Lung (tissue), 12 donors: ENCODE data around the gene APBB1. TPM values are rescaled to one million over a fixed set of nuclear protein-coding genes. Genes with fewer than 3 reads are reported as not detected.

Experiments
- ATAC-seq: fragments of 200-7000 bp; cut with Tn5 transposase; one replicate; pipeline ENCODE4 v1.9.1; 2020; ENCODE audit warnings: moderate number of reproducible peaks; ENCODE audit not compliant: insufficient read depth, low FRiP score
- DNase-seq, 3 donors: peaks; one replicate each; pipeline ENCODE4 v3.0.0-alpha.2; 2013 to 2017
- H3K27ac ChIP-seq, 2 donors: one replicate each; pipeline ENCODE4 v1.5.1; 2013; ENCODE audit warnings: mild to moderate bottlenecking in 2 of 2, moderate library complexity in 2 of 2, control low read depth in 1 of 2, inconsistent platforms in 1 of 2, low read depth in 1 of 2, low read length in 1 of 2
- H3K27me3 ChIP-seq, 3 donors: one replicate each; pipeline ENCODE4 v1.5.1; 2013; ENCODE audit warnings: low read length in 2 of 3; ENCODE audit not compliant: control insufficient read depth in 3 of 3, insufficient read depth in 3 of 3
- H3K36me3 ChIP-seq, 4 donors: one replicate each; pipeline ENCODE4 v1.5.1; 2013; ENCODE audit warnings: low read length in 4 of 4, mild to moderate bottlenecking in 1 of 4, moderate library complexity in 1 of 4; ENCODE audit not compliant: control insufficient read depth in 4 of 4, insufficient read depth in 4 of 4
- H3K4me1 ChIP-seq, 5 donors: one replicate each; pipeline ENCODE4 v1.5.1; 2013; ENCODE audit warnings: low read length in 5 of 5, mild to moderate bottlenecking in 2 of 5, moderate library complexity in 1 of 5; ENCODE audit not compliant: control insufficient read depth in 5 of 5, insufficient read depth in 5 of 5
- H3K4me3 ChIP-seq: one replicate; pipeline ENCODE4 v1.5.1; 2013; ENCODE audit warnings: mild to moderate bottlenecking, control low read depth, moderate library complexity
- H3K9ac ChIP-seq, 2 donors: one replicate each; pipeline ENCODE4 v1.5.1; 2013; ENCODE audit warnings: low read length in 2 of 2, control low read depth in 1 of 2; ENCODE audit not compliant: insufficient read depth in 1 of 2
- H3K9me3 ChIP-seq, 4 donors: one replicate each; pipeline ENCODE4 v1.5.1; 2013; ENCODE audit warnings: low read length in 3 of 4, mild to moderate bottlenecking in 1 of 4, moderate library complexity in 1 of 4; ENCODE audit not compliant: control insufficient read depth in 4 of 4, insufficient read depth in 3 of 4
- CTCF ChIP-seq: IDR thresholded peaks from 2 replicates; pipeline ENCODE4 v1.5.1; 2012; ENCODE audit warnings: mild to moderate bottlenecking; ENCODE audit errors: control extremely low read depth, extremely low read depth
- WGBS, 2 donors: extraction: QIAGEN DNeasy Blood & Tissue Kit; methylation state at CpG; one replicate each; pipeline ENCODE4 v1.1.7; 2013; 5-methylcytosine and 5-hydroxymethylcytosine counted together
- polyA plus RNA-seq, 2 donors: library from polyadenylated mRNA; stranded (reverse); fragments of 200-250 nt; gene quantifications; one replicate each; pipeline ENCODE4 v1.2.1, GENCODE V29; 2013
- total RNA-seq, 2 donors: library from RNA; depleted of rRNA in 1 of 2; stranded (reverse); fragments of >200 nt in 1 of 2; gene quantifications; one replicate each; pipeline ENCODE4 v1.2.1, GENCODE V29; 2014 to 2021
- donor health status: control.
- donor health status: control.
- donor health status: Bipolar disorder and iron deficiency.
- donor health status: healthy.
- donor health status: DM: yes; HTN: yes; CAD: no.

Gene APBB1
- total and polyA plus RNA-seq, 4 donors = 18.8 to 42.0 (median 30.6) TPM

DNA sequence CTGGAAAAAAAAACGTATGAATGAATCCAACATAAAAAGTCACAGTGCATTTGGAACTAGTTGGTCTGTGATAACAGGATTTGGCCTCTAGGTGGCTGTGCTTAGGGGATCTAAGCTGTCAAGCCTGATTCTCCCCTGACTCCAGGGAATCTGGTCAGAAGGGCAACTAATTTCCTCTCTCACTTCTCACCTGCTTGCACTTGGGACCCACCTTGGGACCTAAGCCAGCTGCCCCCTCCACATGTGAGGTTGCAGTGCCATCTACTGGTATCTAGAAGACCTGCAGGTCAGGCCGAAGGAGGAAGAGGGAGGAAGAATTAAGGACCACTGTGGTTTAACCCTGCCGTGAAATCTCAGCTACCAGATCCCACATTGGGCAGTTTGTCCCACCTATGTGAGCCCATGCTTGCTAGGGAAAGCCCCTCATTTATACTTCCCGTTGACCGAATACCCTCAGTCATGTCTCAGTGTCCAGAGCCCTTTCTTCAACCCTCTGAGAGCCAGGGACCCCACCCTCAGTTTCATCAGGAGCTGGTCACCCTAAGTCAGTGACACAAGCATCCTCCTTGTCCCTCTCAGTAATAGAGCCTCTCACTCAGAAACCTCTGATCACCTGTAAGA, 65.4 kb downstream of the APBB1 start:
- peaks cover 0 to 13% (median 4%) of the 10 kb centered on the region in 5 donors for H3K4me1 ChIP-seq
- H3K9ac ChIP-seq = no peak overlapping the region
- ATAC-seq (peak; percentile 73), DNase-seq (peak; percentile 61 to 71 (median 64))
- 2 to 7% methylated on average over 5 of the region's 5 CpGs for WGBS, 2 donors
- no peak overlapping the region for H3K4me3 ChIP-seq
- no peaks in the 10 kb centered on the region for H3K36me3 ChIP-seq
- H3K27me3 ChIP-seq = no peaks in the 10 kb centered on the region
- TF ChIP-seq CTCF = peak; percentile 83
- no peak overlapping the region for H3K27ac ChIP-seq
- peaks cover 0 to 1% (median 0%) of the 10 kb centered on the region in 4 donors for H3K9me3 ChIP-seq

DNA sequence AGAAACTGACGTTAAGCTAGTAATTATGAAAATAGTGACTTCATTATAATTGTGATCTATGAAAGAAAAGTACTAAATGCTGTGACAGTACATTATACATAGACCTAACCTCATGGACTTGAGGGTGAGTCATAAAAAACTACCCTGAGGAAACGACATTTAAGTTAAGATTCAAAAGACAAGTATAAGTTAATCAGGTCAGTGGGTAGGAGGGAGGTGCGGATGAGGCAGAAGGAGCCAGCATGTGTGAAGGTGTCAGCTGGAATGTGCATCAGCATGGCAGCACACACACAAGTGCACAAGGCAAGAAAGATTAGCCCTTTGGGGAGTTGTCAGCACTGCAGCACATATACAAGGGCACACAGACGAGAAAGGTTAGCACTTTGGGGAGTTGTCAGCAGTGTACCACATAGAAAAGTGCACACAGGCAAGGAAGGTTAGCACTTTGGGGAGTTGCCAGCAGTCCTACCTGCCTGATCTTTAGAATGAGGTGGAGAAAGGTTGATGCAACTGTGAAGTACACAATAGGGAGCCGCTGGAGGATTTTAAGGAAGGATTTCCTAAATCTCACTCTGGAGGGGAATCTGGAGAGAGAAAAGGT, 67.0 kb downstream of the APBB1 start:
- Histone ChIP-seq H3K9me3 (no peaks in the 10 kb centered on the region), H3K27me3 (no peaks in the 10 kb centered on the region), H3K4me3 (no peak overlapping the region), H3K27ac (no peak overlapping the region), H3K4me1 (peaks cover 0 to 9% (median 2%) of the 10 kb centered on the region in 5 donors), H3K9ac (no peak overlapping the region), H3K36me3 (no peaks in the 10 kb centered on the region)
- WGBS, 2 donors = 85 to 87% methylated on average over 5 of the region's 5 CpGs
- DNase-seq (no peak), ATAC-seq (no peak)
- TF ChIP-seq CTCF = no peak

DNA sequence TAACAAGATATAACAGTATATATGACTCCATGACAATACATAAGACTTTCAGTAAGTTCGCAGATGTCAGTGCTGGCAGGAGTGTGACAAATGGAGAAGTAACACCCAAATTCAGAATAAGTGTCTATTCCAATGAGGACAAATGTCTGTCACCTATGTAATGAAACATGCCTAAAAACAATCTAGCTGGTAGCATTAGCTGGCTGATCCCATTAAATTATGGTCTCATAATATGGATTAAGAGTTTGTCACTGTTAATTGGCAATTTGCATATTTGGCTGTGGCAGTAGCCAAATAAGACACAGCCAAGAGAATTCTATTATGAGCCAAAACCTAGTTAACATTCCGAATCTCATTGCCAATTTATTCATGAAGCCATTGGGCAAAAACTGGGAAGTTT, 68.4 kb downstream of the APBB1 start:
- Histone ChIP-seq H3K4me3 (no peak overlapping the region), H3K36me3 (no peaks in the 10 kb centered on the region), H3K27ac (no peak overlapping the region), H3K4me1 (no peaks in the 10 kb centered on the region), H3K27me3 (no peaks in the 10 kb centered on the region), H3K9ac (no peak overlapping the region), H3K9me3 (no peaks in the 10 kb centered on the region)
- WGBS, 2 donors = 89% methylated on average over 2 of the region's 2 CpGs
- DNase-seq = no peak
- no peak for TF ChIP-seq CTCF
- ATAC-seq = no peak
